GM12878 (cell line): ENCODE data around the gene CIAPIN1. TPM values are rescaled to one million over a fixed set of nuclear protein-coding genes. Genes with fewer than 3 reads are reported as not detected.

Source experiments
- ATAC-seq: fragments of 200-7000 bp; cut with Tn5 transposase; 3 replicates; pipeline ENCODE4 v1.9.1; 2020; ENCODE audit warnings: mild to moderate bottlenecking, moderate library complexity
- BruUV-seq: library from RNA; stranded (reverse); fragments of 400-500 nt; replicated peaks from 2 replicates; lab custom pipeline; 2021; lab: Mats Ljungman, UMichigan
- CTCF ChIA-PET: fragments of 300-600 bp; sonication (Branson Sonifier 250); formaldehyde crosslinking; extraction: SDS; loops from one replicate; lab custom pipeline; 2021; ENCODE audit warnings: inconsistent platforms; lab: Yijun Ruan, JAX
- POLR2A ChIA-PET: fragments of 350-600 bp; formaldehyde crosslinking; extraction: SDS; loops from one replicate; lab custom pipeline; 2021; ENCODE audit warnings: inconsistent platforms; lab: Charles Lee
- RAD21 ChIA-PET: fragments of 300-600 bp; sonication (Branson Sonifier 250); formaldehyde crosslinking; loops from one replicate; lab custom pipeline; 2023; ENCODE audit warnings: antibody characterized with exemption; ENCODE audit not compliant: unreplicated experiment; lab: Charles Lee
- SMC1A ChIA-PET: fragments of 300-600 bp; sonication (Branson Sonifier 250); formaldehyde crosslinking; loops from one replicate; lab custom pipeline; 2023; ENCODE audit not compliant: unreplicated experiment, uncharacterized antibody; lab: Charles Lee
- DNase-seq: peaks from one replicate; pipeline ENCODE4 v3.0.0-alpha.2; 2011; ENCODE audit warnings: low read depth, low spot score
- FAIRE-seq: peaks from 3 replicates; lab custom pipeline; 2011; peaks lifted over from hg19 to GRCh38; lab: Jason Lieb, UNC
- H2AFZ ChIP-seq: 2 replicates; pipeline ENCODE4 v1.6.0; 2011; ENCODE audit warnings: low read depth, low read length, control low read depth; ENCODE audit not compliant: control insufficient read depth
- H3K27ac ChIP-seq: 2 replicates; pipeline ENCODE4 v1.5.1; 2011; ENCODE audit warnings: control low read depth; ENCODE audit not compliant: control insufficient read depth, insufficient read depth
- H3K27me3 ChIP-seq, 2 experiments: replicated peaks in 1 of 2; 2 replicates each; pipeline versions ENCODE4 v1.6.0 to v1.6.1; 2011; ENCODE audit warnings: low read length in 1 of 2; ENCODE audit not compliant: control insufficient read depth in 2 of 2, insufficient read depth in 2 of 2
- H3K36me3 ChIP-seq, 2 experiments: 2 replicates each; pipeline ENCODE4 v1.5.1; 2011; ENCODE audit warnings: low read length in 1 of 2; ENCODE audit not compliant: control insufficient read depth in 2 of 2, insufficient read depth in 2 of 2
- H3K4me1 ChIP-seq: 2 replicates; pipeline ENCODE4 v1.6.1; 2011; ENCODE audit warnings: mild to moderate bottlenecking, low read length, moderate library complexity, mixed read lengths; ENCODE audit not compliant: control insufficient read depth, insufficient read depth
- H3K4me2 ChIP-seq: 2 replicates; pipeline ENCODE4 v1.6.0; 2011; ENCODE audit warnings: control low read depth; ENCODE audit not compliant: control insufficient read depth, insufficient read depth
- H3K4me3 ChIP-seq: fragments of 200-600 bp; sonication (generic); 2 replicates; pipeline ENCODE4 v1.5.1; 2016
- H3K79me2 ChIP-seq: 2 replicates; pipeline ENCODE4 v1.6.0; 2011; ENCODE audit warnings: low read length; ENCODE audit not compliant: control insufficient read depth, insufficient read depth
- H3K9ac ChIP-seq: 2 replicates; pipeline ENCODE4 v1.8.0; 2011; ENCODE audit warnings: low read length, control low read depth, mixed read lengths; ENCODE audit not compliant: control insufficient read depth, insufficient read depth
- H3K9me3 ChIP-seq: replicated peaks from 3 replicates; pipeline ENCODE4 v1.5.1; 2011; ENCODE audit warnings: mild to moderate bottlenecking, low read length; ENCODE audit not compliant: control insufficient read depth, insufficient read depth
- H4K20me1 ChIP-seq: 2 replicates; pipeline ENCODE4 v1.6.0; 2011; ENCODE audit not compliant: control insufficient read depth, insufficient read depth
- ASH2L ChIP-seq: fragments of 300-600, 200-600 bp; sonication (generic); IDR thresholded peaks from 2 replicates; pipeline ENCODE4 v1.6.1; 2017; ENCODE audit warnings: low read depth, mild to moderate bottlenecking, borderline replicate concordance
- BMI1 ChIP-seq: fragments of 450-650 bp; IDR thresholded peaks from 2 replicates; pipeline ENCODE4 v1.6.1; 2016; ENCODE audit warnings: mild to moderate bottlenecking, moderate library complexity, borderline replicate concordance
- CBFB ChIP-seq: IDR thresholded peaks from 2 replicates; pipeline ENCODE4 v1.6.1; 2016; ENCODE audit warnings: antibody characterized with exemption, low read depth
- EED ChIP-seq: sonication (generic); IDR thresholded peaks from 2 replicates; pipeline ENCODE4 v1.6.1; 2016; ENCODE audit warnings: antibody characterized with exemption, low read depth
- ETV6 ChIP-seq, 2 experiments: fragments of 450-650 bp in 1 of 2; IDR thresholded peaks in 1 of 2; conservative IDR thresholded peaks in 1 of 2; 2 replicates each; pipeline ENCODE4 v1.6.1; 2014; ENCODE audit warnings: antibody characterized with exemption in 1 of 2, borderline replicate concordance in 1 of 2, low read depth in 1 of 2, mild to moderate bottlenecking in 1 of 2, moderate library complexity in 1 of 2
- FOXM1 ChIP-seq: IDR thresholded peaks from 2 replicates; pipeline ENCODE4 v1.6.1; 2012; ENCODE audit warnings: low read depth, mild to moderate bottlenecking, inconsistent platforms, low read length, moderate library complexity
- KLF5 ChIP-seq: fragments of 450-650 bp; IDR thresholded peaks from 2 replicates; pipeline ENCODE4 v1.6.1; 2014; ENCODE audit warnings: mild to moderate bottlenecking; ENCODE audit not compliant: partially characterized antibody
- MTA2 ChIP-seq: fragments of 450-650 bp; IDR thresholded peaks from 2 replicates; pipeline ENCODE4 v1.6.1; 2016; ENCODE audit warnings: low read depth, mild to moderate bottlenecking, moderate library complexity
- NFXL1 ChIP-seq: fragments of 450-650 bp; IDR thresholded peaks from 2 replicates; pipeline ENCODE4 v1.6.1; 2017; ENCODE audit warnings: antibody characterized with exemption, mild to moderate bottlenecking, borderline replicate concordance
- NFYA ChIP-seq: IDR thresholded peaks from 2 replicates; pipeline ENCODE4 v1.6.1; 2011; ENCODE audit warnings: low read depth, mild to moderate bottlenecking, low read length, improper control_type of control experiment, borderline replicate concordance
- NR2C1 ChIP-seq: fragments of 450-650 bp; IDR thresholded peaks from 2 replicates; pipeline ENCODE4 v1.6.1; 2017; ENCODE audit warnings: antibody characterized with exemption, mild to moderate bottlenecking, moderate library complexity
- RCOR1 ChIP-seq: conservative IDR thresholded peaks from 2 replicates; pipeline ENCODE4 v1.6.1; 2012; ENCODE audit warnings: low read depth, low read length, improper control_type of control experiment
- SRF ChIP-seq, 2 experiments: IDR thresholded peaks; 2 replicates each; pipeline ENCODE4 v1.6.1; 2011; ENCODE audit warnings: low read depth in 2 of 2, low read length in 2 of 2, mild to moderate bottlenecking in 1 of 2, moderate library complexity in 1 of 2
- ZNF217 ChIP-seq: fragments of 450-650 bp; IDR thresholded peaks from 2 replicates; pipeline ENCODE4 v1.6.1; 2017; ENCODE audit warnings: antibody characterized with exemption, mild to moderate bottlenecking
- ZNF592 ChIP-seq: fragments of 450-650 bp; IDR thresholded peaks from 2 replicates; pipeline ENCODE4 v1.6.1; 2017; ENCODE audit warnings: mild to moderate bottlenecking, moderate library complexity
- ZNF622 ChIP-seq: fragments of 450-650 bp; IDR thresholded peaks from 2 replicates; pipeline ENCODE4 v1.6.1; 2017; ENCODE audit warnings: mild to moderate bottlenecking, inconsistent platforms
- in situ Hi-C: fragments of 300-500 bp; cut with MboI; formaldehyde crosslinking; loops from 9 replicates; pipeline ENCODE4 v1.14.3; 2018; ENCODE audit warnings: mixed read lengths
- intact Hi-C: fragments of 100-400 bp; cut with micrococcal nuclease; formaldehyde crosslinking; loops from one replicate; pipeline ENCODE4 v1.14.2; 2022; ENCODE audit not compliant: unreplicated experiment
- polyA plus RNA-seq, 11 experiments: library from polyadenylated mRNA; depleted of rRNA in 4 of 11; unstranded in 6 of 11; stranded (reverse) in 5 of 11; fragments of >200 nt; fragmentation: Nextera tagmentation in 4 of 11; fragmentation: Illumina TruSeq in 1 of 11; extraction: Ambion mirVana in 4 of 11; extraction: Trizol in 1 of 11; gene quantifications; 1 replicate in 1 of 11; 2 replicates in 10 of 11; pipeline versions ENCODE4 v1.2.1 to v1.2.3, GENCODE V29; 2011 to 2016; ENCODE audit warnings: inconsistent platforms in 2 of 11, missing spikeins in 2 of 11, low read depth in 1 of 11
- total RNA-seq, 4 experiments: library from RNA; depleted of rRNA in 3 of 4; stranded (reverse); fragments of >200 nt in 3 of 4; fragmentation: Illumina TruSeq in 1 of 4; extraction: Trizol in 1 of 4; gene quantifications; 2 replicates each; pipeline versions ENCODE4 v1.2.1 to v1.2.3, GENCODE V29; 2013 to 2021

CIAPIN1 gene
- total and polyA plus RNA-seq, 10 of the 15 experiments (the other 5 are each of a cell fraction or from before 2014, with no cell fraction given): 46.2 to 150 (median 54.3) TPM

- no peak for TF ChIP-seq NFXL1
- no peak for TF ChIP-seq KLF5
- no peak for TF ChIP-seq ZNF622
Observed at GRCh38 chr16:57430955-57431354, 16.2 kb downstream of the CIAPIN1 start (continued).

DNA sequence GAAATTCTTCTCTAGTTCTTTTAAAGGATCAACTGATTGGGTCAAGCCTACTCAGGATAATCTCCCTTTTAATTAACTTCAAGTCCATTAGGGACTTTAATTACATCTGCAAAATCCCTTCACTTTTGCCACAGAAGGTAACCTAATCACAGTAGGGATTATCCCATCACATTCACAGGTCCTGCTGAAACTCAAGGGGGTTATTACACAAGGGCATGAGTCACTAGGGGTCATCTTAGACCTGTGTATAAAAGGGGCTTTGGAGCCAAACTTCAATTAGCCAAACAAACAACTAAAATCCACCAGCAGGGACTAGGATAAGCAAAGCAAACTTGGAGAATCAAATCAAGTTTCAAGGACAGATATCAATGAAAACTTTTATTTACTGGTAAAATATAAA, 19.4 kb downstream of the CIAPIN1 start:
- peaks cover 12 to 16% of the 10 kb centered on the region in 2 experiments for H3K36me3 ChIP-seq
- no peaks in the 10 kb centered on the region for H3K4me1 ChIP-seq
- TF ChIP-seq CBFB: no peak
- no peak for TF ChIP-seq ASH2L
- TF ChIP-seq EED: no peak
- TF ChIP-seq SRF (IDR thresholded peaks at IDR 0.05; ENCODE audit: low read depth in 2 of 2, low read length in 2 of 2): no peak
- no peak for TF ChIP-seq ZNF217
- no peak for TF ChIP-seq ZNF592
- no peak for TF ChIP-seq ETV6 (conservative IDR thresholded peaks at IDR 0.05 in 1 of 2, IDR thresholded peaks at IDR 0.05 in 1 of 2; ENCODE audit: borderline replicate concordance in 1 of 2, low read depth in 1 of 2)
- no peak for TF ChIP-seq MTA2
- no peak for TF ChIP-seq NR2C1
- TF ChIP-seq NFYA: no peak
- no peak for TF ChIP-seq BMI1
- no peak for TF ChIP-seq RCOR1
- TF ChIP-seq FOXM1: no peak
- TF ChIP-seq, all 136 proteins: peak for 0
- Histone ChIP-seq H3K4me2 (no peak overlapping the region), H2AFZ (no peak overlapping the region), H3K27ac (no peak overlapping the region), H3K27me3 (no peaks in the 10 kb centered on the region), H3K79me2 (no peaks in the 10 kb centered on the region), H4K20me1 (no peaks in the 10 kb centered on the region), H3K9me3 (no peaks in the 10 kb centered on the region), H3K4me3 (no peak overlapping the region), H3K9ac (no peak overlapping the region)
- RAD21 ChIA-PET: no interaction called here
- BruUV-seq: no TSS peak
- CTCF ChIA-PET: no interaction called here
- FAIRE-seq (no peak), ATAC-seq (no peak), DNase-seq (no peak)
- SMC1A ChIA-PET: no interaction called here
- intact Hi-C loops (no loop called here), in situ Hi-C loops (no loop called here)
- POLR2A ChIA-PET: no interaction called here
